Measurements from ENCODE around the gene GPHN.
"Not testable (repeated sequence)": the region's sequence is repeated elsewhere in the genome, so short reads cannot be mapped to it uniquely, and the experiment has no call there.

Gene GPHN

DNA sequence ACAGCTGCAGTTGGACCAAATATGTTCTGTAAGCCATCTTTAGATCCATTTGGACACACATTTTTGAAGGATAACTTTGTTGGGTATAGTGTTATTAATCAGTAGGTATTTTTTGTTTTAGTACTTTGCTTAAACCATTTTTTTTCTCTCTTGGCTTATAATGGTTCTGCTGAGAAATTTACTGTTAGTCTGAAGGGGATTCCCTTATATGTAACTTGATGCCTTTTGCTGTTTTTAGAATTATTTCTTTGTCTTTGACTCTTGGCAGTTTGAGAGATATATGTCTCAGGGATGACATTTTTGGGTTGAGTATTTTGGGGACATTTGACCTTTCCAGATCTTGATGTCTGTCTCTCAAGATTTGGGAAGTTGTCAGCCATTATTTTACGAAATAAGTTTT is 169.8 kb downstream of the GPHN start:
- no peak for DNase-seq

DNA sequence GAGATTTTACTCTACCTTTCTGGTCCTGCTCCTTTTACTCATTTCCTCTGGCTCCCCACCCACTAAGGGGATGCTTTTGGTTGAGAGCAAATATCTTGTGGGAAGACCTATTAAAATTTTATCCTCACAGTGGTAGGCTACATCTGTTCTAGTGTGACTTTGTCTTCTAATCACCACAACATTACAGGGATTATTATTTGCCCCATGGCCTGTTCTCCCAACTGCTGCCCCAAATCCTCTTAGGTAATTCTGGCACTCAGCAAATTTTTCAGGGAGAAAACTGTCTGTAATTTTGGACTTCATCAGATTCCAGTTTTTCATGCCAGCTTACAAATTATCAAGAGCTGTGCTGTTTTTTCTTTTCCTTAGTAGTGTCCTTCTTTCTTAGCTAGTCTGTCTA is 172.3 kb downstream of the GPHN start:
- DNase-seq, result no peak

DNA sequence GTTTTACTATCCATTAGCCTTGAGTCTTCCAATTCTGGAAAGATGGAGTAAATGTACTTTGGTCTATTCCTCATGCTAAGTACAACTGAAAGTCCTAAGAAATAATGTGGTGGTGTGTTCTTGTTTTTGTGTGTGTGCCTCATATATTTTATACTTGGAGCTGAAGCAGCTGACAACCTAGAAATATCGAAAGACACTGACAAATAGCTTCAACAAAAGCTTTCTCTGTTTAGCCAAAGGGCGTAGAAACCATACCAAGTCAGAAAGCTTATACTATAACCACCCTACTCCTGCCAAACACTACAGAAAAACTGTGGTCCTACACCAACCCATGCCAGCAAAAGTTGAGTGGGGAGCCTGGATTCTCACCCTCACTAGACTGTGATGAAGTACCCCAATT is 188.4 kb downstream of the GPHN start:
- no peak for DNase-seq

- DNase-seq, result no peak
Measured at GRCh38 chr14:66698503-66698902, 190.6 kb downstream of the GPHN start.

- no peak for DNase-seq
Measured at GRCh38 chr14:66701813-66702212, 193.9 kb downstream of the GPHN start.

GRCh38 chr14:66708267-66708666 is 200.3 kb downstream of the GPHN start:
- DNase-seq, result no peak

DNA sequence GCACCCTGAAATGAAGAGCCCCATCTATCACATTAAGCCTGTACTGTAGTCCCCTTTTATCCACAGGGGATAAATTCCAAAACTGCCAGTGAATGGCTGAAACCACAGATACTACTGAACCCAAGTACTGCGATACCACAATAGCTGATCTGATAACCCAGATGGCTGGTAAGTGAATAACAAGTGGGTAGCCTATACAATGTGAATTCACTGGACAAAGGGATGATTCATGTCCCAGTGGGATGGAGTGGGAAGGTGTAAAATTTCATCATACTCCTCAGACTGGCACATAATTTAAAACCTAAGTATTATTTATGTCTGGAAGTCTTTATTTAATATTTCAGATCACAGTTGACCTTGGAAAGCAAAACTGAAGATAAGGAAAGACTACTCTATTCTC is 201.3 kb downstream of the GPHN start:
- DNase-seq, result no peak

GRCh38 chr14:66714291-66714690 is 206.3 kb downstream of the GPHN start:
- not testable (repeated sequence) for DNase-seq

- not testable (repeated sequence) for DNase-seq
Measured at GRCh38 chr14:66715313-66715712, 207.4 kb downstream of the GPHN start.

GRCh38 chr14:66716227-66716626 is 208.3 kb downstream of the GPHN start:
- DNase-seq, result no peak

DNA sequence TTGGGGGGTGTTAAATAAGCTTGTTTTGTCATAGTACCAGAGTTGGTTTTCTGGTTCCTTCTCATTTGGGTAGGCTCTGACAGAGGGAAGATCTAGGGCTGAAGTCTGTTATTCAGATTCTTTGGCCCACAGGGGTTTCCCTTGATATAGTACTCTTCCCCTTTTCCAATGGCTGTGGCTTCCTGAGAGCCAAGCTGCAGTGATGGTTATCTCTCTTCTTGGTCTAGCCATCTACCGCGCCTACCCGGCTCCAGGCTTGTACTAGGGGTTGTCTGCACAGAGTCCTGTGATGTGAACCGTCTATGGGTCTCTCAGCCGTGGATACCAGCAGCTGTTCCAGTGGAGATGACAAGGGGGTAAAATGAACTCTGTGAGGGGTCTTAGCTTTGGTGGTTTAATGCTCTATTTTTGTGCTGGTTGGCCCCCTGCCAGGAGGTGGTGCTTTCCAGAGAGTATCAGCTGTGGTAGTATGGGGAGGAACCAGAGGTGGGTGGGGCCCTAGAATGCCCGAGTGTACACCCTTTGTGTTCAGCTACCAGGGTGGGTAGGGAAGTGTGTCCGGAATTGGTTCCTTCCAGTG is 209.7 kb downstream of the GPHN start:
- no peak for DNase-seq

DNA sequence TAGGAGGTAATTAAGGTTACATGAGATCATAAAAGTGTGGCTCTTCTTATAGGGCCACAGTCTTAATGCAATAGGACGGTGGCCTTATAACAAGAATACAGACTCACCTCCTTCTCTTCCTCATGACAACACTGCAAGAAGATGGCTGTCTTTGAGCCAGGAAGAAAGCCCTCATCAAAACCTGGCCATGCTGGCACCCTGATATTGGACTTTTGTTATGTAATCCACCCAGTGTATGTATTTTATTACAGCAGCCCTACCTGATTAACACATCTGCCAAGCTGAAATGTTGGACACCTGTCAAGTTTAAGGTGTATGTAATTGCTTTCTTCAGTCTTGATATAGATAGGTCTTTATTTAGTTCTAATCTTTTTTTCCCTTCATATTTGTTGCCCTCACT is 217.0 kb downstream of the GPHN start:
- DNase-seq, result no peak

GRCh38 chr14:66731298-66731697 is 223.4 kb downstream of the GPHN start:
- not testable (repeated sequence) for DNase-seq

DNA sequence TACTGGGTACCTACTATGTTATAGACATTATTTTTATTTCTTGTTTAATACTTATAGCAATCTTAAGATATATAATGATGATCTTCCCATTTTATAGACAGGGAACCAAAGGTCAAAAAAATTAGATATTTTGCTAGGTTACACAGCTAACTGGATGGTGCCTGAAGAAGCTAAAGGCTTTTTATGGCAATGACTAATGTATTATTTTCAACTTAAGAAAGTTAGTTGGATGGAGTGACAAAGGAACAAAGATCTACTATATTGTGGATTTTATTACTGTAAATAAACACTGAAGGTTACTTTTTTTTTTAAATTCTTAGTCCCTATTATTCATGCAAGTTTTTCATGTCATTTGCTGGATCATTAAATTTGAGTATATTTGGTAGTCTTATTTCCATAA is 227.9 kb downstream of the GPHN start:
- DNase-seq, result no peak

GRCh38 chr14:66739826-66740225 is 231.9 kb downstream of the GPHN start:
- DNase-seq, result no peak

- DNase-seq, result no peak
Measured at GRCh38 chr14:66745078-66745477, 237.1 kb downstream of the GPHN start.

- no peak for DNase-seq
Measured at GRCh38 chr14:66746316-66747006, 238.5 kb downstream of the GPHN start.

DNA sequence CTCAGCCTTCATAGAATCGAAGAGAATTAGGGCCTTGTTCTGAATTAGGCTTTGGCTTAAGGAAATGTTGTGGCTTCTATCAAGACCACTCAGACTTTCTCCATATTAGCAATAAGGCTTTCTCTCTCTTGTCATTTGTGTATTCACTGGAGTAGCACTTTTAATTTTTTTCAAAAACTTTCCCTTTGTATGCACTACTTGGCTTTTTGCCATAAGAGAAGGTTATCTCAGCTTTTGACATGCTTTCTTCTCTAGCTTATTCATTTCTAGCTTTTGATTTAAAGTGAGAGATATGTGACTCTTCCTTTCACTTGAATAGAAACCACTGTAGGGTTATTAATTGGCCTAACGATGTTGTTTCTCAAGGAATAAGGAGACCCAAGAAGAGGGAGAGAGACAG is 244.2 kb downstream of the GPHN start:
- no peak for DNase-seq

GRCh38 chr14:66758031-66758613 is 250.2 kb downstream of the GPHN start:
- DNase-seq, result no peak

- no peak for DNase-seq
Measured at GRCh38 chr14:66772146-66772545, 264.2 kb downstream of the GPHN start.

- no peak for DNase-seq
Measured at GRCh38 chr14:66782853-66783252, 274.9 kb downstream of the GPHN start.

DNA sequence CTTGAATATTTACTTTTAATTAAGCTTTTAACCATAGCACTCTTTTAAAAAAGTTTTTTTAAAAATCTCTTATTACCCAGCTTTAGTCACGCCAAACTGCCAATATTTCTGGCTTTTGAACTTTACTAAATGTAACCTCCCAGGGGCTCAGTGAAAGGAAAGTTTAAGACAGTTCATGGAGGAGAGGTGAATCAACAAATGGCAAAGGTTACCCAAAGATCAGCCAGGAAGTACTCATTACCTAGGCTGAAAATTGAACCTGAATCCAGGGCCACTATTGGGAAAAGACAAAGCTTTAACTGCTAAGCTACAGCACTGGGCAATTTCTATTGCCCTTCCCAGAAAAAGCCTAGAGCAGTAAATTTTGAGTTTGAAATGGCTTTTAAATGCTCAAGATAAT is 282.2 kb downstream of the GPHN start:
- no peak for DNase-seq

- DNase-seq, result no peak
Measured at GRCh38 chr14:66802962-66803361, 295.0 kb downstream of the GPHN start.

- no peak for DNase-seq
Measured at GRCh38 chr14:66804141-66804540, 296.2 kb downstream of the GPHN start.

DNA sequence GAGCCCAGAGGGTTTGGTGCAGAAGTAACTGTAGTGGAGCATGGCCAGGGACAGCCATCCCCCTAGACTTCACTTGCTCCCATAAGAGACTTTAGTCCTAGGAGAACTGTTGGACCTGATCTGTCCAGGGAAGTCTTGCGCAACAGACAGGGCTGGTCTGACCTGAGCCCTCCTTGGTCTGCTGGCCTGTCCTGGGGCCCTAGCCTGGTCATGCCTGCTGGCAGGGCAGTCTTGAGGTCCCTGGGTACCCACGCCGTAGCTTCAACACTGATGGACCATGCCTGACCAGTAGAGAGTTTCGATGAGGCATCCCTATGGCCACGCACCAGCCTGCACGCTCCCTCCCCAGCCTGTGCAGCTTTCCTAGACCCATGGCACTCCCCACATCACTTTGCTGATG is 305.7 kb downstream of the GPHN start:
- no peak for DNase-seq

Measured in activated gamma-delta T cell treated with Interleukin-2 at 50 U/mL for 16 hours (primary cell).